A549 (cell line): Measurements from ENCODE around the gene SNTB2. TPM values are rescaled to one million over a fixed set of nuclear protein-coding genes. Genes with fewer than 3 reads are reported as not detected.

ENCODE experiments used
- ATAC-seq, 2 experiments: fragments of 200-7000 bp in 1 of 2; fragments of >200 bp in 1 of 2; cut with Nextera tagmentation in 1 of 2; cut with Tn5 transposase in 1 of 2; 3 replicates each; pipeline versions ENCODE4 v1.8.0 to v1.9.1; 2018 to 2020; ENCODE audit warnings: mild to moderate bottlenecking in 1 of 2, moderate library complexity in 1 of 2
- CTCF ChIA-PET: fragments of 300-600 bp; sonication (Branson Sonifier 250); formaldehyde crosslinking; extraction: SDS; loops from one replicate; lab custom pipeline; 2021; ENCODE audit warnings: antibody characterized with exemption, inconsistent platforms; lab: Yijun Ruan, JAX
- POLR2A ChIA-PET: fragments of 350-600 bp; formaldehyde crosslinking; extraction: SDS; loops from one replicate; lab custom pipeline; 2021; ENCODE audit warnings: antibody characterized with exemption, inconsistent platforms; lab: Yijun Ruan, JAX
- DNase-seq, 2 experiments: peaks; one replicate each; pipeline versions ENCODE4 v3.0.0 to v3.0.0-alpha.2; 2011 to 2016; ENCODE audit warnings: low read depth in 1 of 2, low spot score in 1 of 2
- FAIRE-seq: peaks from 2 replicates; lab custom pipeline; 2011; peaks lifted over from hg19 to GRCh38; lab: Jason Lieb, UNC
- H3K27ac ChIP-seq, 2 experiments: fragments of >200 bp; sonication (Bioruptor Twin); formaldehyde crosslinking; 3 replicates each; pipeline ENCODE4 v1.5.1; 2016 to 2017
- H3K4me1 ChIP-seq: fragments of >200 bp; sonication (Bioruptor Twin); formaldehyde crosslinking; 3 replicates; pipeline ENCODE4 v1.6.1; 2016
- H3K4me2 ChIP-seq: fragments of >200 bp; sonication (Bioruptor Twin); formaldehyde crosslinking; 3 replicates; pipeline ENCODE4 v1.6.1; 2016
- H3K4me3 ChIP-seq: fragments of >200 bp; sonication (Bioruptor Twin); formaldehyde crosslinking; 3 replicates; pipeline ENCODE4 v1.5.1; 2016
- H3K9me3 ChIP-seq: fragments of >200 bp; sonication (Bioruptor Twin); formaldehyde crosslinking; 3 replicates; pipeline ENCODE4 v1.6.1; 2016
- BHLHE40 ChIP-seq: IDR thresholded peaks from 2 replicates; pipeline ENCODE4 v1.6.1; 2012; ENCODE audit warnings: low read depth, low read length, inconsistent platforms
- CBX8 ChIP-seq: fragments of 200-600 bp; sonication (generic); IDR thresholded peaks from 2 replicates; pipeline ENCODE4 v1.6.1; 2016
- CHD2 ChIP-seq: fragments of 150-350 bp; IDR thresholded peaks from 2 replicates; pipeline ENCODE4 v1.6.1; 2014; ENCODE audit warnings: low read length; ENCODE audit not compliant: partially characterized antibody
- ELK1 ChIP-seq: fragments of 150-350 bp; IDR thresholded peaks from 2 replicates; pipeline ENCODE4 v1.6.1; 2014; ENCODE audit warnings: low read depth, mild to moderate bottlenecking, low read length
- EP300 ChIP-seq, 2 experiments: fragments of >200 bp; sonication (Bioruptor Twin); formaldehyde crosslinking; IDR thresholded peaks; 2 replicates in 1 of 2; 3 replicates in 1 of 2; pipeline ENCODE4 v1.6.1; 2016 to 2017
- FOSB ChIP-seq: fragments of 250-450 bp; sonication (Bioruptor Pico); IDR thresholded peaks from 2 replicates; pipeline ENCODE4 v1.5.0; 2020; ENCODE audit warnings: mild to moderate bottlenecking, moderate library complexity
- FOSL2 ChIP-seq, 2 experiments: fragments of 450-650 bp in 1 of 2; fragments of >200 bp in 1 of 2; sonication (Bioruptor Twin) in 1 of 2; formaldehyde crosslinking; IDR thresholded peaks; 2 replicates each; pipeline versions ENCODE4 v1.5.0 to v1.6.1; 2016 to 2020; ENCODE audit warnings: mild to moderate bottlenecking in 1 of 2, moderate library complexity in 1 of 2
- HDAC2 ChIP-seq: fragments of 200-600 bp; sonication (generic); IDR thresholded peaks from 2 replicates; pipeline ENCODE4 v1.6.1; 2016
- HOXB13 ChIP-seq: fragments of 250-450 bp; sonication (Bioruptor Pico); IDR thresholded peaks from 2 replicates; pipeline ENCODE4 v1.5.0; 2020; ENCODE audit warnings: low read depth, mild to moderate bottlenecking, moderate library complexity
- JUNB ChIP-seq: fragments of >200 bp; sonication (Bioruptor Twin); formaldehyde crosslinking; IDR thresholded peaks from 2 replicates; pipeline ENCODE4 v1.6.1; 2016
- MYC ChIP-seq: IDR thresholded peaks from 2 replicates; pipeline ENCODE4 v1.6.1; 2012; ENCODE audit warnings: mild to moderate bottlenecking, inconsistent platforms, low read length, improper control_type of control experiment, borderline replicate concordance
- NPAS2 ChIP-seq: fragments of 250-450 bp; sonication (Bioruptor Pico); IDR thresholded peaks from 2 replicates; pipeline ENCODE4 v1.8.0; 2022; ENCODE audit warnings: mild to moderate bottlenecking, moderate library complexity, borderline replicate concordance
- PHF8 ChIP-seq: fragments of 200-600 bp; sonication (generic); IDR thresholded peaks from 2 replicates; pipeline ENCODE4 v1.6.1; 2016; ENCODE audit warnings: low read depth, mild to moderate bottlenecking, antibody characterized with exemption, moderate library complexity, borderline replicate concordance
- RCOR1 ChIP-seq: fragments of 150-350 bp; IDR thresholded peaks from 2 replicates; pipeline ENCODE4 v1.6.1; 2014; ENCODE audit warnings: antibody characterized with exemption, low read length, low read depth
- RNF2 ChIP-seq: fragments of 200-600 bp; sonication (generic); IDR thresholded peaks from 2 replicates; pipeline ENCODE4 v1.6.1; 2016; ENCODE audit warnings: low read depth, mild to moderate bottlenecking, antibody characterized with exemption, moderate library complexity, borderline replicate concordance
- SMC3 ChIP-seq: fragments of >200 bp; sonication (Bioruptor Twin); formaldehyde crosslinking; IDR thresholded peaks from 3 replicates; pipeline ENCODE4 v1.6.1; 2018; ENCODE audit warnings: inconsistent platforms
- TP53 ChIP-seq: fragments of 250-450 bp; sonication (Bioruptor Pico); IDR thresholded peaks from 2 replicates; pipeline ENCODE4 v1.5.0; 2021; ENCODE audit warnings: mild to moderate bottlenecking, moderate library complexity
- ZSCAN20 ChIP-seq: fragments of 250-450 bp; sonication (Bioruptor Pico); IDR thresholded peaks from 2 replicates; pipeline ENCODE4 v1.8.0; 2022; ENCODE audit warnings: mild to moderate bottlenecking, moderate library complexity
- WGBS: methylation state at CpG from one replicate; pipeline ENCODE4 v1.1.6; 2017; ENCODE audit errors: missing lambda C conversion rate; 5-methylcytosine and 5-hydroxymethylcytosine counted together
- polyA plus RNA-seq, 4 experiments: library from polyadenylated mRNA; depleted of rRNA in 3 of 4; stranded (reverse); fragments of >200 nt; fragmentation: RNase III in 1 of 4; extraction: RNeasy Plus Mini Kit Qiagen cat#74134 plus additional on column Dnase treatment in 1 of 4; gene quantifications; 2 replicates in 3 of 4; 3 replicates in 1 of 4; pipeline ENCODE4 v1.2.3, GENCODE V29; 2011 to 2017
- TF ChIP-seq, protein P1 (sequence below): fragments of 450-650 bp; IDR thresholded peaks from 2 replicates; pipeline ENCODE4 v1.6.1; 2014; ENCODE audit warnings: antibody characterized with exemption
- TF ChIP-seq, protein P2 (sequence below): fragments of >200 bp; sonication (Bioruptor Twin); formaldehyde crosslinking; IDR thresholded peaks from 3 replicates; pipeline ENCODE4 v1.5.1; 2016

SNTB2 gene
- polyA plus RNA-seq, 2 of the 4 experiments (the other 2 are of a cell fraction), result 7.8 to 20.8 TPM

GRCh38 chr16:69277413-69277812 lies 90.4 kb downstream of the SNTB2 start:
- Histone ChIP-seq H3K4me1 (no peaks in the 10 kb centered on the region), H3K9me3 (no peaks in the 10 kb centered on the region), H3K4me3 (no peak overlapping the region), H3K27ac (no peak overlapping the region), H3K4me2 (no peak overlapping the region)
- ATAC-seq, result no peak
- CTCF ChIA-PET, result interaction anchor here (1.0 to 1.5 kb wide), 3 partner anchors 38 to 127 kb away, joined by 3 to 5 read pairs (median 4); no protein-coding TSS in a partner anchor
- no peak for FAIRE-seq
- POLR2A ChIA-PET, result no interaction called here
- DNase-seq, result no peak
- WGBS, result 83% methylated on average over 1 of the region's 1 CpG
- TF ChIP-seq, protein P1, sequence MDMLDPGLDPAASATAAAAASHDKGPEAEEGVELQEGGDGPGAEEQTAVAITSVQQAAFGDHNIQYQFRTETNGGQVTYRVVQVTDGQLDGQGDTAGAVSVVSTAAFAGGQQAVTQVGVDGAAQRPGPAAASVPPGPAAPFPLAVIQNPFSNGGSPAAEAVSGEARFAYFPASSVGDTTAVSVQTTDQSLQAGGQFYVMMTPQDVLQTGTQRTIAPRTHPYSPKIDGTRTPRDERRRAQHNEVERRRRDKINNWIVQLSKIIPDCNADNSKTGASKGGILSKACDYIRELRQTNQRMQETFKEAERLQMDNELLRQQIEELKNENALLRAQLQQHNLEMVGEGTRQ, result no peak
- no peak for TF ChIP-seq TP53 (CRISPR knock-in tag)
- TF ChIP-seq HOXB13, result no peak
- no peak for TF ChIP-seq FOSB (CRISPR knock-in tag)
- TF ChIP-seq, protein P2, sequence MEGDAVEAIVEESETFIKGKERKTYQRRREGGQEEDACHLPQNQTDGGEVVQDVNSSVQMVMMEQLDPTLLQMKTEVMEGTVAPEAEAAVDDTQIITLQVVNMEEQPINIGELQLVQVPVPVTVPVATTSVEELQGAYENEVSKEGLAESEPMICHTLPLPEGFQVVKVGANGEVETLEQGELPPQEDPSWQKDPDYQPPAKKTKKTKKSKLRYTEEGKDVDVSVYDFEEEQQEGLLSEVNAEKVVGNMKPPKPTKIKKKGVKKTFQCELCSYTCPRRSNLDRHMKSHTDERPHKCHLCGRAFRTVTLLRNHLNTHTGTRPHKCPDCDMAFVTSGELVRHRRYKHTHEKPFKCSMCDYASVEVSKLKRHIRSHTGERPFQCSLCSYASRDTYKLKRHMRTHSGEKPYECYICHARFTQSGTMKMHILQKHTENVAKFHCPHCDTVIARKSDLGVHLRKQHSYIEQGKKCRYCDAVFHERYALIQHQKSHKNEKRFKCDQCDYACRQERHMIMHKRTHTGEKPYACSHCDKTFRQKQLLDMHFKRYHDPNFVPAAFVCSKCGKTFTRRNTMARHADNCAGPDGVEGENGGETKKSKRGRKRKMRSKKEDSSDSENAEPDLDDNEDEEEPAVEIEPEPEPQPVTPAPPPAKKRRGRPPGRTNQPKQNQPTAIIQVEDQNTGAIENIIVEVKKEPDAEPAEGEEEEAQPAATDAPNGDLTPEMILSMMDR, result no peak
- no peak for TF ChIP-seq BHLHE40
- TF ChIP-seq PHF8, result no peak
- TF ChIP-seq HDAC2, result no peak
- TF ChIP-seq, all 56 proteins: peak for 0

DNA sequence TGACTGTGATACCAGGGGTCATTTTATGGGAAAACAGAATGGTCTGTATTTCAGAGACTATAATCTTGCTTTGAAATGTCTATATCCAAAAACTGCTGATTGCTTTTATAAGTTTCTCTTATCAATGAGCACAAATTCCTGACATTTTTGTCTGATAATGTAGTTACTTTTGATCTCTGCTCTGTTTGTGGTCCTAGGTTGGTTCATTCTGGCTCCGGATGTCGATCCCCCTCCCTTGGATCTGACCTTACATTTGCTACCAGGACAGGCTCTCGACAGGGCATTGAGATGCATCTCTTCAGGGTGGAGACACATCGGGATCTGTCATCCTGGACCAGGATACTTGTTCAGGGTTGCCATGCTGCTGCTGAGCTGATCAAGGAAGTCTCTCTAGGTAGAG lies 96.9 kb downstream of the SNTB2 start:
- Histone ChIP-seq H3K4me3 (no peak overlapping the region), H3K4me2 (no peak overlapping the region), H3K9me3 (no peaks in the 10 kb centered on the region), H3K4me1 (peaks cover 12% of the 10 kb centered on the region; the same call in 2 of the 3 replicates), H3K27ac (no peak overlapping the region)
- WGBS, result 84% methylated on average over 4 of the region's 4 CpGs
- ATAC-seq (no peak), FAIRE-seq (no peak), DNase-seq (no peak)
- POLR2A ChIA-PET, result no interaction called here
- CTCF ChIA-PET, result interaction anchor here (1.0 to 9.7 kb wide), 3 partner anchors 96 to 131 kb away, joined by 5 to 133 read pairs (median 32); partner anchors contain the start of gene SNTB2
- TF ChIP-seq ELK1 (no peak), CHD2 (no peak), MYC (no peak), ZSCAN20 (no peak), FOSL2 (IDR thresholded peaks at IDR 0.05) (no peak), FOSL2 (CRISPR knock-in tag; IDR thresholded peaks at IDR 0.05) (no peak), NPAS2 (CRISPR knock-in tag) (no peak), RCOR1 (no peak), SMC3 (no peak), JUNB (no peak), RNF2 (no peak), EP300 (IDR thresholded peaks at IDR 0.05) (no peak), HDAC2 (no peak), CBX8 (no peak)
- TF ChIP-seq, protein P1, result no peak
